Esophagus squamous epithelium (tissue), 5 donors: ENCODE results near the gene MSH2. TPM values are rescaled to one million over a fixed set of nuclear protein-coding genes. Genes with fewer than 3 reads are reported as not detected.
"Not testable (repeated sequence)": the region's sequence is repeated elsewhere in the genome, so short reads cannot be mapped to it uniquely, and the experiment has no call there.

Experiments used
- DNase-seq: peaks from one replicate; lab custom pipeline; 2025; lab: John Stamatoyannopoulos, UW
- H3K27ac ChIP-seq, 4 donors: fragments of 200-600 bp; sonication (generic); one replicate each; pipeline ENCODE4 v1.5.1; 2016 to 2019; ENCODE audit warnings: mild to moderate bottlenecking in 1 of 4
- H3K27me3 ChIP-seq, 4 donors: fragments of 200-600 bp; sonication (generic); 1 replicate in 3 of 4; 2 replicates in 1 of 4; pipeline versions ENCODE4 v1.5.1 to v1.6.0; 2017 to 2021; ENCODE audit warnings: antibody characterized with exemption in 1 of 4
- H3K36me3 ChIP-seq, 3 donors: fragments of 200-600 bp; sonication (generic); one replicate each; pipeline ENCODE4 v1.5.1; 2016 to 2019
- H3K4me1 ChIP-seq, 3 donors: fragments of 200-600 bp; sonication (generic); one replicate each; pipeline ENCODE4 v1.5.1; 2017 to 2019
- H3K4me3 ChIP-seq, 4 donors: fragments of 200-600 bp; sonication (generic); 1 replicate in 3 of 4; 2 replicates in 1 of 4; pipeline ENCODE4 v1.5.1; 2016 to 2019; ENCODE audit warnings: mild to moderate bottlenecking in 2 of 4, moderate library complexity in 1 of 4
- H3K9me3 ChIP-seq, 3 donors: fragments of 200-600 bp; sonication (generic); one replicate each; pipeline ENCODE4 v1.5.1; 2016 to 2019
- CTCF ChIP-seq, 6 experiments: fragments of 450-650 bp in 4 of 6; fragments of 200-600 bp in 2 of 6; sonication (generic) in 2 of 6; IDR thresholded peaks; one replicate each; pipeline ENCODE4 v1.5.1; 2016 to 2019; ENCODE audit warnings: antibody characterized with exemption in 6 of 6, mild to moderate bottlenecking in 4 of 6, moderate library complexity in 4 of 6
- POLR2A ChIP-seq, 4 donors: fragments of 450-650 bp; IDR thresholded peaks; one replicate each; pipeline ENCODE4 v1.6.1; 2017; ENCODE audit warnings: antibody characterized with exemption in 4 of 4, mild to moderate bottlenecking in 4 of 4, moderate library complexity in 3 of 4
- WGBS, 2 donors: methylation state at CpG; one replicate each; pipeline ENCODE4 v1.1.5; 2018; 5-methylcytosine and 5-hydroxymethylcytosine counted together
- intact Hi-C: fragments of 100-400 bp; cut with DNase I; formaldehyde crosslinking; loops from one replicate; pipeline ENCODE4 v1.15.0; 2022
- total RNA-seq, 4 donors: library from RNA; depleted of rRNA; stranded (reverse); fragments of >200 nt; gene quantifications; one replicate each; pipeline ENCODE4 v1.1.0, GENCODE V29; 2016
- donor health status: DM: yes; HTN: yes; CAD: no.

MSH2 gene
- total RNA-seq, 4 donors from 2014 or later, result 8.3 to 14.4 (median 12.3) TPM

- DNase-seq, result no peak
- peaks cover 0 to 71% (median 0%) of the 10 kb centered on the region in 3 donors for H3K36me3 ChIP-seq
- no peak overlapping the region for H3K4me3 ChIP-seq
- intact Hi-C loops, result no loop called here
- H3K27me3 ChIP-seq, result no peaks in the 10 kb centered on the region
- H3K9me3 ChIP-seq, result no peaks in the 10 kb centered on the region
- no peak overlapping the region for H3K27ac ChIP-seq
- 93 to 94% methylated on average over 3 of the region's 4 CpGs for WGBS, 2 donors
- no peak for TF ChIP-seq CTCF (IDR thresholded peaks at IDR 0.05)
- no peak for TF ChIP-seq POLR2A (IDR thresholded peaks at IDR 0.05)
- no peaks in the 10 kb centered on the region for H3K4me1 ChIP-seq
Measured at GRCh38 chr2:47422016-47422415, 19.1 kb downstream of the MSH2 start.

GRCh38 chr2:47422560-47422959, 19.6 kb downstream of the MSH2 start:
- H3K36me3 ChIP-seq, result peaks cover 0 to 71% (median 0%) of the 10 kb centered on the region in 3 donors
- DNase-seq, result no peak
- H3K4me1 ChIP-seq, result no peaks in the 10 kb centered on the region
- intact Hi-C loops, result no loop called here
- WGBS, 2 donors, result 75 to 81% methylated on average over 2 of the region's 2 CpGs
- no peak for TF ChIP-seq POLR2A (IDR thresholded peaks at IDR 0.05)
- no peak for TF ChIP-seq CTCF (IDR thresholded peaks at IDR 0.05)
- no peak overlapping the region for H3K4me3 ChIP-seq
- H3K27me3 ChIP-seq, result no peaks in the 10 kb centered on the region
- no peaks in the 10 kb centered on the region for H3K9me3 ChIP-seq
- H3K27ac ChIP-seq, result no peak overlapping the region

- Histone ChIP-seq H3K9me3 (no peaks in the 10 kb centered on the region), H3K4me1 (no peaks in the 10 kb centered on the region), H3K27ac (no peak overlapping the region), H3K4me3 (no peak overlapping the region), H3K27me3 (no peaks in the 10 kb centered on the region), H3K36me3 (peaks cover 7 to 66% (median 9%) of the 10 kb centered on the region in 3 donors)
- TF ChIP-seq CTCF (IDR thresholded peaks at IDR 0.05) (no peak), POLR2A (IDR thresholded peaks at IDR 0.05) (no peak)
- 72 to 79% methylated on average over 4 of the region's 4 CpGs for WGBS, 2 donors
- intact Hi-C loops, result no loop called here
- no peak for DNase-seq
Measured at GRCh38 chr2:47426786-47427185, 23.8 kb downstream of the MSH2 start.

GRCh38 chr2:47429795-47430194, 26.8 kb downstream of the MSH2 start:
- 78 to 84% methylated on average over 6 of the region's 6 CpGs for WGBS, 2 donors
- no peaks in the 10 kb centered on the region for H3K9me3 ChIP-seq
- no peaks in the 10 kb centered on the region for H3K4me1 ChIP-seq
- TF ChIP-seq POLR2A (IDR thresholded peaks at IDR 0.05), result no peak
- no peak for TF ChIP-seq CTCF (IDR thresholded peaks at IDR 0.05)
- no peak overlapping the region for H3K4me3 ChIP-seq
- intact Hi-C loops, result loop anchor here (10.0 kb wide), 1 partner anchor 335 kb away; no protein-coding TSS in a partner anchor
- peaks cover 7 to 45% (median 9%) of the 10 kb centered on the region in 3 donors for H3K36me3 ChIP-seq
- no peak overlapping the region for H3K27ac ChIP-seq
- no peak for DNase-seq
- no peaks in the 10 kb centered on the region for H3K27me3 ChIP-seq

- intact Hi-C loops, result loop anchor here (10.0 kb wide), 1 partner anchor 332 kb away; no protein-coding TSS in a partner anchor
- not testable (repeated sequence) for DNase-seq, H3K27me3 ChIP-seq, H3K4me1 ChIP-seq, H3K4me3 ChIP-seq, H3K27ac ChIP-seq, H3K9me3 ChIP-seq
- WGBS, 2 donors, result no CpG with 5 or more reads among the region's 32 CpGs
- peaks cover 7 to 30% (median 9%) of the 10 kb centered on the region in 3 donors for H3K36me3 ChIP-seq
Measured at GRCh38 chr2:47433006-47433405, 30.1 kb downstream of the MSH2 start.

- WGBS, 2 donors, result no CpG with 5 or more reads among the region's 31 CpGs
- peaks cover 7 to 30% (median 9%) of the 10 kb centered on the region in 3 donors for H3K36me3 ChIP-seq
- not testable (repeated sequence) for H3K27ac ChIP-seq, H3K27me3 ChIP-seq, H3K4me3 ChIP-seq, H3K9me3 ChIP-seq, DNase-seq, H3K4me1 ChIP-seq
- intact Hi-C loops, result loop anchor here (10.0 kb wide), 1 partner anchor 331 kb away; no protein-coding TSS in a partner anchor
Measured at GRCh38 chr2:47433445-47433844, 30.5 kb downstream of the MSH2 start.
